DMS 273 (cell line): Measurements from ENCODE around the gene MREG.

Experiments
- DNase-seq: peaks from one replicate; lab custom pipeline; 2025; ENCODE audit not compliant: unreplicated experiment; lab: John Stamatoyannopoulos, UW

Gene MREG

DNA sequence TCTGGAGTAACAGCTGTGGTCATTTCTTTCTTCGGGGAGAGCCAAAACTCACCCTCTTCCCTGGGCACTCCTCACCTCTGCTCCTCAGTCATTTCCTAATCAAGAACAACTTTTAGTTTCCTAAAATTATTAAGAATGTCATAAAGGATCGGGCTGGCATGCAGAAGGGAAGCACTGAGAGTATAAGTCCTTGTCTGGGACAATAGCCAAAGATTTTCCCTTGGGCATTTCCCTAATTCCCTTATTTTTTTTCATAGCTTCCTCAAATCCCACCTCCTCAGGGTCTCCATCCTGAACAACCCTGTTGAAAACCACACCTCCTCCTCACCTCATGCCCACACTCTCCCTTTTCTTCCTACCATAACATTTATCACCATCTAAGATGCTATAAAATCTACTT lies 115.0 kb downstream of the MREG start:
- DNase-seq: no peak

GRCh38 chr2:215896921-215897320 lies 116.4 kb downstream of the MREG start:
- no peak for DNase-seq

DNA sequence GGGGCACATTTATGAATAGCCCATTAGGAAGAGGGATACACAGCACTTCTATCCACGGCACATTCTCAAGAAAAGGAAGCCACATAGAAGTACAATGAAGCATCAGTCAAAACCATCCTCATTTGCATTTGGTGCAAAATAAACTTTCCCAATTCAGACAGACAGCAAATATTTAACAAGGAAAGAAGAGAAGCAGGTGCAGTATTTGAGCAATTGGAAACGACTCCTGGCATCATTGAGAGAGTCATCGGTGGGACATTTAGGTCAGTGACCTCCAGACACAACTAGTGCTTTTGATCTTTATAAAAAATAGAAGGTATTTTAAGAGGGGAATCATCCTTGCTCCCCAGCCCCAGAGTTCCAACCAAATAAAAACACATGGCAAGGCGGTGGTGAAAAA lies 118.0 kb downstream of the MREG start:
- DNase-seq: no peak
